ENCODE data around the gene MAMDC4. TPM values are rescaled to one million over a fixed set of nuclear protein-coding genes. Genes with fewer than 3 reads are reported as not detected.

The MAMDC4 gene
- total and polyA plus RNA-seq, 12 donors: 0.57 to 30.6 (median 5.3) TPM

GRCh38 chr9:136823136-136824046, 28.8 kb upstream of the MAMDC4 start:
- Histone ChIP-seq H3K9me3 (replicated peaks in 1 of 3) (no peaks in the 10 kb centered on the region), H3K36me3 (replicated peaks in 1 of 2) (peaks cover 0 to 33% of the 10 kb centered on the region in 2 donors)

GRCh38 chr9:136824496-136825225, 27.5 kb upstream of the MAMDC4 start:
- peaks cover 0 to 46% of the 10 kb centered on the region in 2 donors for H3K36me3 ChIP-seq (replicated peaks in 1 of 2)
- peak in 1 of 7 donors; percentile 7 for DNase-seq
- intact Hi-C loops (cut with DNase I): no loop called here

More at GRCh38 chr9:136823136-136824046, 28.8 kb upstream of the MAMDC4 start:
- TF ChIP-seq CTCF (IDR thresholded peaks at IDR 0.05) (no peak), POLR2A (IDR thresholded peaks at IDR 0.05) (no peak)
- DNase-seq: peak in 1 of 7 donors; percentile 7
- Histone ChIP-seq H3K27me3 (no peaks in the 10 kb centered on the region), H3K4me3 (no peak overlapping the region), H3K27ac (no peak overlapping the region), H3K4me1 (replicated peaks in 1 of 2) (no peaks in the 10 kb centered on the region)
- 88 to 91% (median 88%) methylated on average over 26 to 30 of the region's 30 CpGs for WGBS, 4 donors
- intact Hi-C loops (cut with DNase I): no loop called here

GRCh38 chr9:136825295-136826187, 26.6 kb upstream of the MAMDC4 start:
- TF ChIP-seq CTCF (IDR thresholded peaks at IDR 0.05): no peak
- no peak for TF ChIP-seq POLR2A (IDR thresholded peaks at IDR 0.05)
- no peak overlapping the region for H3K27ac ChIP-seq
- no peaks in the 10 kb centered on the region for H3K4me1 ChIP-seq (replicated peaks in 1 of 2)
- no peaks in the 10 kb centered on the region for H3K27me3 ChIP-seq
- peaks cover 0 to 54% of the 10 kb centered on the region in 2 donors for H3K36me3 ChIP-seq (replicated peaks in 1 of 2)
- intact Hi-C loops (cut with DNase I): no loop called here
- no peaks in the 10 kb centered on the region for H3K9me3 ChIP-seq (replicated peaks in 1 of 3)
- DNase-seq: peak in 1 of 7 donors; percentile 6
- WGBS, 4 donors: 93 to 95% (median 94%) methylated on average over 27 to 44 of the region's 44 CpGs
- no peak overlapping the region for H3K4me3 ChIP-seq

More at GRCh38 chr9:136824496-136825225, 27.5 kb upstream of the MAMDC4 start:
- 79 to 88% (median 85%) methylated on average over 12 to 21 of the region's 21 CpGs for WGBS, 4 donors
- H3K27me3 ChIP-seq: no peaks in the 10 kb centered on the region
- TF ChIP-seq POLR2A (IDR thresholded peaks at IDR 0.05) (no peak), CTCF (IDR thresholded peaks at IDR 0.05) (no peak)
- no peak overlapping the region for H3K4me3 ChIP-seq
- H3K9me3 ChIP-seq (replicated peaks in 1 of 3): no peaks in the 10 kb centered on the region
- no peaks in the 10 kb centered on the region for H3K4me1 ChIP-seq (replicated peaks in 1 of 2)
- no peak overlapping the region for H3K27ac ChIP-seq

Data from adrenal gland (tissue), 12 donors.